ENCODE measurements around the gene SDK2. TPM values are rescaled to one million over a fixed set of nuclear protein-coding genes. Genes with fewer than 3 reads are reported as not detected.
A peak's percentile ranks its signal among the peaks of the same experiment; 100 is the strongest.
"Not testable (repeated sequence)": the region's sequence is repeated elsewhere in the genome, so short reads cannot be mapped to it uniquely, and the experiment has no call there.

The SDK2 gene
- total and polyA plus RNA-seq, 8 donors = 0.04 to 0.31 (median 0.17) TPM

DNA sequence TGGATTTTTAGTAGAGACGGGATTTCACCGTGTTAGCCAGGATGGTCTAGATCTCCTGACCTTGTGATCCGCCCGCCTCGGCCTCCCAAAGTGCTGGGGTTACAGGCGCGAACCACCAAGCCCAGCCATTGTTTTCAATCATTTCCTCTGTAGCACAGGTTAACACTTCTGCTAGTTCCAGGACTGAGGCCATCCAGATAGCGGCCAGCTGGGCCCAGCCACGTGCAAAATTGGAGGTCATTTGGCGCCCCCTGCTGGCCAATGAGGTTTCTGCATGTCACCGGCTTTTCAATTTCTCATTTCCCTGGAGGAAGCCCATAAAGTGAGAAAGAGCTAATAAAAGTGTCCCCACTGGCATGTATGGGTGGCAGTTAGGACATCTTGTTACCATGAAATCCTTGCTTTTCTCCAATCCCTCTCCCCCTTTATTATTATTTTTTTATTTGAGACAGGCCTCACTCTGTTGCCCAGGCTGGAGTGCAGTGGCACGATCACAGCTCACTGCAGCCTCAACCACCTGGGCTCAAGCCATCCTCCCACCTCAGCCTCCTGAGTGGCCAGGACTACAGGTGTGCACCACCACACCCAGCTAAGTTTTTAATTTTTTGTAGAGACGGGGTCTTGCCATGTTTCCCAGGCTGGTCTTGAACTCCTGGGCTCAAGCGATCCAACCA, 274.3 kb downstream of the SDK2 start:
- intact Hi-C loops (cut with DNase I) = loop anchor here (5.0 to 10.0 kb wide), 4 partner anchors 55 to 645 kb away; partner anchors contain the start of gene CDC42EP4 (in 1 of the 3)
- FAIRE-seq (peak; percentile 56), DNase-seq (peak; percentile 76 to 96 (median 90)), ATAC-seq (peak; percentile 86 to 96 (median 93))
- H3K27ac ChIP-seq, H3K4me1 ChIP-seq, H3K36me3 ChIP-seq, H3K9me3 ChIP-seq, H3K4me3 ChIP-seq, H3K27me3 ChIP-seq: not testable (repeated sequence)
- 26 to 28% methylated on average over 14 of the region's 14 CpGs for WGBS, 2 donors
- TF ChIP-seq, protein P1, sequence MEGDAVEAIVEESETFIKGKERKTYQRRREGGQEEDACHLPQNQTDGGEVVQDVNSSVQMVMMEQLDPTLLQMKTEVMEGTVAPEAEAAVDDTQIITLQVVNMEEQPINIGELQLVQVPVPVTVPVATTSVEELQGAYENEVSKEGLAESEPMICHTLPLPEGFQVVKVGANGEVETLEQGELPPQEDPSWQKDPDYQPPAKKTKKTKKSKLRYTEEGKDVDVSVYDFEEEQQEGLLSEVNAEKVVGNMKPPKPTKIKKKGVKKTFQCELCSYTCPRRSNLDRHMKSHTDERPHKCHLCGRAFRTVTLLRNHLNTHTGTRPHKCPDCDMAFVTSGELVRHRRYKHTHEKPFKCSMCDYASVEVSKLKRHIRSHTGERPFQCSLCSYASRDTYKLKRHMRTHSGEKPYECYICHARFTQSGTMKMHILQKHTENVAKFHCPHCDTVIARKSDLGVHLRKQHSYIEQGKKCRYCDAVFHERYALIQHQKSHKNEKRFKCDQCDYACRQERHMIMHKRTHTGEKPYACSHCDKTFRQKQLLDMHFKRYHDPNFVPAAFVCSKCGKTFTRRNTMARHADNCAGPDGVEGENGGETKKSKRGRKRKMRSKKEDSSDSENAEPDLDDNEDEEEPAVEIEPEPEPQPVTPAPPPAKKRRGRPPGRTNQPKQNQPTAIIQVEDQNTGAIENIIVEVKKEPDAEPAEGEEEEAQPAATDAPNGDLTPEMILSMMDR (IDR thresholded peaks at IDR 0.05) = peak; percentile 88 to 95 (median 92)

- Histone ChIP-seq H3K36me3 (no peaks in the 10 kb centered on the region), H3K27ac (no peak overlapping the region), H3K27me3 (no peaks in the 10 kb centered on the region), H3K4me3 (no peak overlapping the region), H3K9me3 (no peaks in the 10 kb centered on the region), H3K4me1 (peaks cover 0 to 8% (median 4%) of the 10 kb centered on the region in 3 donors)
- 34 to 50% methylated on average over 14 of the region's 14 CpGs for WGBS, 2 donors
- intact Hi-C loops (cut with DNase I) = loop anchor here in 2 of 3 donors (5.0 to 10.0 kb wide), 3 partner anchors 54 to 644 kb away; partner anchors contain the start of gene CDC42EP4 (in 1 of the 2)
- peak; percentile 71 to 81 (median 76) for ATAC-seq
- TF ChIP-seq, protein P1 (IDR thresholded peaks at IDR 0.05) = no peak
- peak in 4 of 6 donors; percentile 43 to 72 (median 68) for DNase-seq
- no peak for FAIRE-seq
Measured at GRCh38 chr17:73369111-73369521, 275.1 kb downstream of the SDK2 start.

DNA sequence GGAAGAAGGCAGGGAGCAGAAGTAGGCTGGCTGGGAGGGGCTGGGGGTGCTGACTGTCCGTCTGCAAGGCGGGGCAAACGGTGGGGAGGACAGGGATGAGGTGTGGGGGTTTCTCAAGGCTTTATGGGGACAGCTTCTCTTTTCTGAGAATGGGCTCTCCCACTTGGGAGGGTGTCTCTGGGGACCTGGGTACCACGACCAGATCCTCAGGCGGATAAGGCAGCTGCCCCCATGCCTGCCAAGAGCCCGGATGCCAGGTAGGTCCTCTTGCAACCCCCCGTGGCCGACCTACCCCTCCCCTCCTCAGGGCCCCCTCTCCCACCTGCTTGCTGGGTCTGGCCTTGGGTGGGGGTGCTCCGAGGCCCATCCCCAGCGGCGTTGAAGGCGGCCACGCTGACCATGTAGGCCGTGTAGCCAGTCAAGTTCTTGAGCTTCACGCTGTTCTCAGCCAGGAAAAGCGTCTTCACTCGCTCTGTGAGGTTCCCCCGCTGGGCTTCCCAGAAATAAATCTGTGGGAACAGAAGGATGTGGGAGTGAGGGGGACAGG, 276.1 kb downstream of the SDK2 start:
- intact Hi-C loops (cut with DNase I) = loop anchor here in 2 of 3 donors (5.0 to 10.0 kb wide), 3 partner anchors 53 to 643 kb away; partner anchors contain the start of gene CDC42EP4 (in 1 of the 2)
- H3K36me3 ChIP-seq = no peaks in the 10 kb centered on the region
- no peak for DNase-seq
- no peak for ATAC-seq
- WGBS, 2 donors = 90 to 94% methylated on average over 17 to 18 of the region's 18 CpGs
- H3K9me3 ChIP-seq = no peaks in the 10 kb centered on the region
- H3K27ac ChIP-seq = no peak overlapping the region
- TF ChIP-seq, protein P1 (IDR thresholded peaks at IDR 0.05) = no peak
- no peak overlapping the region for H3K4me3 ChIP-seq
- H3K4me1 ChIP-seq = peaks cover 0 to 8% (median 4%) of the 10 kb centered on the region in 3 donors
- no peaks in the 10 kb centered on the region for H3K27me3 ChIP-seq
- no peak for FAIRE-seq

DNA sequence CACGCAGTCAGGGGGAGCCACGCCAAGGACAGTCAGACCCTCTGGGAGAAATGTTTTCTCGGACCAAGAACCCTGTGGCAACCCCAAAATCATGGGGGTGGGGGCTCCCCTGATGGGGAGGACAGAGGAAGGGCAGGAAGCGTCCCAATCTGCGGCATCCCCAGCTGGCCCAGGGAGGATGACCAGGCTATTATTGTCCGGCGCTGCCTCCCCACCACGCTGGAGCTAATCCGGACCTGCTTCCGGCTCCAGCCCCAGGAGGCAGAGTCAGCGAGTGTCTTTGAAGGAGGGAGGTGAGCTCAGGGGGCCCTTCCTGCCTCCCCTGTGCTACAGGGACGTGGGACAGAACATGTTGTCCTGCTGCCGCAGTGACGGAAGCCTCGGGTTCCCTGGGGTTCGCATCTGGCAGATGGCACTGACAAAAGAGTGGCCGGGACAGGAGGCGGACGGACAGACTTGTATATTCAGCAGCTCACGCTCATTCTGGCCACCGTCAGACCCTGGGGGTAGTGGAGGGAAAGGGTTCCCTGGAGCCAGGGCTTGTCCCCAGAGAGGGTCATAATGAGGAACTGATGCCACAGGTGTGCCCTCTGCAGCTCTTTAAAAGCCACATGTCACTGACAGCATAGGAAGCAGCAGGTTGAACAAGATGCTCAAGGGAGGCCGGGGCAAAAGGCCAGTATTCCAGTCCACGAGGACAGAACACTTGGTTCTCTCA, 278.2 kb downstream of the SDK2 start:
- intact Hi-C loops (cut with DNase I) = loop anchor here in 2 of 3 donors (5.0 to 10.0 kb wide), 3 partner anchors 51 to 641 kb away; partner anchors contain the start of gene CDC42EP4 (in 1 of the 2)
- TF ChIP-seq, protein P1 (IDR thresholded peaks at IDR 0.05) = no peak
- FAIRE-seq = no peak
- 76 to 86% methylated on average over 23 of the region's 23 CpGs for WGBS, 2 donors
- no peaks in the 10 kb centered on the region for H3K9me3 ChIP-seq
- no peaks in the 10 kb centered on the region for H3K27me3 ChIP-seq
- H3K36me3 ChIP-seq = no peaks in the 10 kb centered on the region
- DNase-seq = peak in 1 of 6 donors; percentile 63
- no peak overlapping the region for H3K4me3 ChIP-seq
- no peak overlapping the region for H3K27ac ChIP-seq
- H3K4me1 ChIP-seq = peaks cover 0 to 8% (median 4%) of the 10 kb centered on the region in 3 donors
- no peak for ATAC-seq
